Lung (tissue), 12 donors: ENCODE results near the gene REXO2. TPM values are rescaled to one million over a fixed set of nuclear protein-coding genes. Genes with fewer than 3 reads are reported as not detected.

Experiments
- ATAC-seq: fragments of 200-7000 bp; cut with Tn5 transposase; one replicate; pipeline ENCODE4 v1.9.1; 2020; ENCODE audit warnings: moderate number of reproducible peaks; ENCODE audit not compliant: insufficient read depth, low FRiP score
- DNase-seq, 3 donors: peaks; one replicate each; pipeline ENCODE4 v3.0.0-alpha.2; 2013 to 2017
- H3K27ac ChIP-seq, 2 donors: one replicate each; pipeline ENCODE4 v1.5.1; 2013; ENCODE audit warnings: mild to moderate bottlenecking in 2 of 2, moderate library complexity in 2 of 2, control low read depth in 1 of 2, inconsistent platforms in 1 of 2, low read depth in 1 of 2, low read length in 1 of 2
- H3K27me3 ChIP-seq, 3 donors: one replicate each; pipeline ENCODE4 v1.5.1; 2013; ENCODE audit warnings: low read length in 2 of 3; ENCODE audit not compliant: control insufficient read depth in 3 of 3, insufficient read depth in 3 of 3
- H3K36me3 ChIP-seq, 4 donors: one replicate each; pipeline ENCODE4 v1.5.1; 2013; ENCODE audit warnings: low read length in 4 of 4, mild to moderate bottlenecking in 1 of 4, moderate library complexity in 1 of 4; ENCODE audit not compliant: control insufficient read depth in 4 of 4, insufficient read depth in 4 of 4
- H3K4me1 ChIP-seq, 5 donors: one replicate each; pipeline ENCODE4 v1.5.1; 2013; ENCODE audit warnings: low read length in 5 of 5, mild to moderate bottlenecking in 2 of 5, moderate library complexity in 1 of 5; ENCODE audit not compliant: control insufficient read depth in 5 of 5, insufficient read depth in 5 of 5
- H3K4me3 ChIP-seq: one replicate; pipeline ENCODE4 v1.5.1; 2013; ENCODE audit warnings: mild to moderate bottlenecking, control low read depth, moderate library complexity
- H3K9ac ChIP-seq, 2 donors: one replicate each; pipeline ENCODE4 v1.5.1; 2013; ENCODE audit warnings: low read length in 2 of 2, control low read depth in 1 of 2; ENCODE audit not compliant: insufficient read depth in 1 of 2
- H3K9me3 ChIP-seq, 4 donors: one replicate each; pipeline ENCODE4 v1.5.1; 2013; ENCODE audit warnings: low read length in 3 of 4, mild to moderate bottlenecking in 1 of 4, moderate library complexity in 1 of 4; ENCODE audit not compliant: control insufficient read depth in 4 of 4, insufficient read depth in 3 of 4
- WGBS, 2 donors: extraction: QIAGEN DNeasy Blood & Tissue Kit; methylation state at CpG; one replicate each; pipeline ENCODE4 v1.1.7; 2013; 5-methylcytosine and 5-hydroxymethylcytosine counted together
- polyA plus RNA-seq, 2 donors: library from polyadenylated mRNA; stranded (reverse); fragments of 200-250 nt; gene quantifications; one replicate each; pipeline ENCODE4 v1.2.1, GENCODE V29; 2013
- total RNA-seq, 2 donors: library from RNA; depleted of rRNA in 1 of 2; stranded (reverse); fragments of >200 nt in 1 of 2; gene quantifications; one replicate each; pipeline ENCODE4 v1.2.1, GENCODE V29; 2014 to 2021
- TF ChIP-seq, protein P1 (sequence below): IDR thresholded peaks from 2 replicates; pipeline ENCODE4 v1.5.1; 2012; ENCODE audit warnings: mild to moderate bottlenecking; ENCODE audit errors: control extremely low read depth, extremely low read depth
- donor health status: control.
- donor health status: control.
- donor health status: Bipolar disorder and iron deficiency.
- donor health status: healthy.
- donor health status: DM: yes; HTN: yes; CAD: no.

The REXO2 gene
- total and polyA plus RNA-seq, 4 donors, result 57.1 to 83.2 (median 67.8) TPM

DNA sequence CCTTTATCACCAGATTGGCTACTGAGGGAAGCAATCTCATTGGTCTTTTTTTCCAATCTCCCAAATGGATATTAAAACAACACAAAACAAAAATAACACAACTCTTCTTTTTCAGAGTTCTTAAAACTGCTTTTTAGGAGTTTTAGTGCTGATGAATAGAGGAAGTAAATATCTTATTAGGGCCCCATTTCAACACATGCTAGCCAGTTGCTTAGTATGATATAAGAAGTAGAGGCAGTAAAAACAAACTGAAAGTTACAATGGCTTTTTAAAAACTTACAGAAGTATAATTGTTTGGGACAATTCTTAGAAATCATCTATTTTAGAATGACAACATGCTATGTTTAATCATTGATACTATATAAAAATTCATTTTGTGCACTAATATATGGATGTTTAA is 42.4 kb upstream of the REXO2 start:
- no peak for DNase-seq
- no peak for ATAC-seq
- no peaks in the 10 kb centered on the region for H3K9me3 ChIP-seq
- no peak overlapping the region for H3K27ac ChIP-seq
- no peak overlapping the region for H3K4me3 ChIP-seq
- no peak overlapping the region for H3K9ac ChIP-seq
- H3K27me3 ChIP-seq, result no peaks in the 10 kb centered on the region
- peaks cover 0 to 2% (median 0%) of the 10 kb centered on the region in 4 donors for H3K36me3 ChIP-seq
- TF ChIP-seq, protein P1, sequence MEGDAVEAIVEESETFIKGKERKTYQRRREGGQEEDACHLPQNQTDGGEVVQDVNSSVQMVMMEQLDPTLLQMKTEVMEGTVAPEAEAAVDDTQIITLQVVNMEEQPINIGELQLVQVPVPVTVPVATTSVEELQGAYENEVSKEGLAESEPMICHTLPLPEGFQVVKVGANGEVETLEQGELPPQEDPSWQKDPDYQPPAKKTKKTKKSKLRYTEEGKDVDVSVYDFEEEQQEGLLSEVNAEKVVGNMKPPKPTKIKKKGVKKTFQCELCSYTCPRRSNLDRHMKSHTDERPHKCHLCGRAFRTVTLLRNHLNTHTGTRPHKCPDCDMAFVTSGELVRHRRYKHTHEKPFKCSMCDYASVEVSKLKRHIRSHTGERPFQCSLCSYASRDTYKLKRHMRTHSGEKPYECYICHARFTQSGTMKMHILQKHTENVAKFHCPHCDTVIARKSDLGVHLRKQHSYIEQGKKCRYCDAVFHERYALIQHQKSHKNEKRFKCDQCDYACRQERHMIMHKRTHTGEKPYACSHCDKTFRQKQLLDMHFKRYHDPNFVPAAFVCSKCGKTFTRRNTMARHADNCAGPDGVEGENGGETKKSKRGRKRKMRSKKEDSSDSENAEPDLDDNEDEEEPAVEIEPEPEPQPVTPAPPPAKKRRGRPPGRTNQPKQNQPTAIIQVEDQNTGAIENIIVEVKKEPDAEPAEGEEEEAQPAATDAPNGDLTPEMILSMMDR, result no peak
- H3K4me1 ChIP-seq, result peaks cover 0 to 18% (median 4%) of the 10 kb centered on the region in 5 donors

- WGBS, 2 donors, result 78 to 83% methylated on average over 2 of the region's 2 CpGs
- H3K9ac ChIP-seq, result no peak overlapping the region
- no peaks in the 10 kb centered on the region for H3K27me3 ChIP-seq
- no peak overlapping the region for H3K4me3 ChIP-seq
- peaks cover 0 to 21% (median 7%) of the 10 kb centered on the region in 5 donors for H3K4me1 ChIP-seq
- H3K36me3 ChIP-seq, result peaks cover 0 to 2% (median 0%) of the 10 kb centered on the region in 4 donors
- no peaks in the 10 kb centered on the region for H3K9me3 ChIP-seq
- H3K27ac ChIP-seq, result no peak overlapping the region
- ATAC-seq, result no peak
- TF ChIP-seq, protein P1, result no peak
- DNase-seq, result no peak
Measured at GRCh38 chr11:114397349-114397982, 41.8 kb upstream of the REXO2 start.

GRCh38 chr11:114398303-114398920 is 40.9 kb upstream of the REXO2 start:
- peak overlapping the region in 1 of 2 donors; percentile 44 for H3K9ac ChIP-seq
- no peak overlapping the region for H3K27ac ChIP-seq
- H3K4me1 ChIP-seq, result peaks cover 0 to 21% (median 7%) of the 10 kb centered on the region in 5 donors
- H3K4me3 ChIP-seq, result no peak overlapping the region
- DNase-seq (no peak), ATAC-seq (no peak)
- 61 to 68% methylated on average over 4 of the region's 4 CpGs for WGBS, 2 donors
- no peaks in the 10 kb centered on the region for H3K27me3 ChIP-seq
- H3K36me3 ChIP-seq, result peaks cover 0 to 5% (median 1%) of the 10 kb centered on the region in 4 donors
- TF ChIP-seq, protein P1, result no peak
- no peaks in the 10 kb centered on the region for H3K9me3 ChIP-seq
